ENCODE measurements around the gene FLRT2. TPM values are rescaled to one million over a fixed set of nuclear protein-coding genes. Genes with fewer than 3 reads are reported as not detected.

FLRT2 gene
- total RNA-seq, 1 experiment from 2014 or later, result 45.0 TPM

DNA sequence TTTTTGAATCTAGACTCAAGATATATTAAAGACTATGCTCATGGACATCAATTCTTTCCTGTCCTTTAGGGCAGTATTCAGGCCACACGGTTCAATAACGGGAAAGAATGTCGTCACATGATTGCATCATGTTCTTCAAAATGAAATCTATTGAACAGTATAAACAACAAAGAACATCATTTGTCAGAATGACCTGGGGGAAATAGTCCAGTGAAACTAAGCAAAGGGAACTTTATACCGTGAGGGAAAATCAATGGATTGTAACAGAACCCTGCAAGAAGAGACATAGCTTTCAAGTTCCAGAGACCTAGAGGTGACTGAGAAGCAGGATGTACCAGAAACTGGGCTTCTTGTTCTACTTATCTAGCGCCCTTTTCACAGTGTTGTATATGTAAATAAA, 32.7 kb downstream of the FLRT2 start:
- no peak for DNase-seq (ENCODE audit: extremely low read depth, low read depth)

DNA sequence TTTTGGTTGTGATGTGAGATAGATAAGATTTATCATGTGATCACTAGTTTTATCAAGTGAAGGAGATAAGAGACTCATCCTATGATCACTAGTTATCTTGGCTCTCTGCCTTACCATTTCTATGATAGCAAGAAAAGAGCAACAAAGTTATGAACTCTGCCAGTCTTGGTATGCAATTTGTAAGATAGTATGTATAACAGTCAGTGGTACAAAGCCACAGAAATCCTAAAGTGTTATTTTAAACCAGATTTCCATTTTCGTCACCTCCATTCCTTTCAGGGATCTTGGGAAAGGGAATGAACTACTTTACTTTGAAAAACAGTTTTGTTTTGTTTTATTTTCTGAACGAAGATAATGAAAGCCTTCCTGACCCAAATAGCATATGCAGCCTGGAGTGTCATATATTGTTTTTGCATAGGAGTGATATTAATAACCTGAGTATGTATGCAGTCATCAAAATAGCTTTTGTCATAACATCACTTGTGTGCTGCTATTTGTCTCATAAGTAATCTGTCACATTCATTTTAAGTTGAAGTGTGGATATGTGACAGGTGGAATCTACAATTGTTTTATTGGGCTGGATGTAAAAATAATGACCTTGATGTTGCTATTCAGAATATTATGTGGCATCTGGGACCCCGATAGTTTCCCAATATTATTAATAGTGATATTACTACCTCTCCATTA, 35.0 kb downstream of the FLRT2 start:
- no peak for DNase-seq (ENCODE audit: extremely low read depth, low read depth)

DNA sequence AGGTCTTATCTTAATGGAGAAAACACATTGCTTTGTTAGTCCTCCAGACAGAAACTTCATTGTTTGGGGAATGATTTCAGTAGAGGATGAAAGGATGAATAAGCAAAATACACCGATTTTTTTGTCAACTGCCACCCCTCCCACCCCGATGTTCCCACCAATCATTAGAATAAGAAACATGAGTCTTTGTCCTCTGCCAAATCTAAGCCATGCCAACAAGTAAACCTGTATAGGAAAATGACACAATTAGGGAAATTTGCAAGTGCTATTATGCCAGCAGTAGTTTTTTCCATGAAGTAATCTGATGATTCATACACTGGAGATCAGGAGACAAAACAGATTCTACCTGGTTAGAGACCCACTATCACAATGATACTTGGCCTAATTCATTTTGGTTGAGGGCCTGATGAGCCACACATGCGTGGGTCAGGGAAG, 35.9 kb downstream of the FLRT2 start:
- no peak for DNase-seq (ENCODE audit: extremely low read depth, low read depth)

DNA sequence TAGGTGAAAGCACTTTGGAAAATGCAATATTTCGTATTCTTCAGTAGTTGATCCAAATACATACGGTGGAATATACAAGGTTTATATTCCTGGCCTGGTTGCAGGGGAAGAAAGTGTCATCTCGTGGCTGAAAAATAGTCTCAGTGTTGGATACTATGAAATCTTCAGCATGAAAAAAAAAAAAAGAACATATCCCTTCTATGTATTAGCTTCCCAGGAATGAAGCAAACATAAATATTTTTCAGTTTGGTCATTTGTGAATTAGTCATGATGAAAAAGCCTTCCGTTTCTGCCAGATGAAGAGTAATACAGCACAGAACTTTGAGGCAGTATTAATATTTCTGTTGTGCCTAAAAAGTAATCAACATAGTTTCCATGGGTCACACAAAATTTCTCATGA, 36.7 kb downstream of the FLRT2 start:
- peak; percentile 25 for DNase-seq (ENCODE audit: extremely low read depth, low read depth)

DNA sequence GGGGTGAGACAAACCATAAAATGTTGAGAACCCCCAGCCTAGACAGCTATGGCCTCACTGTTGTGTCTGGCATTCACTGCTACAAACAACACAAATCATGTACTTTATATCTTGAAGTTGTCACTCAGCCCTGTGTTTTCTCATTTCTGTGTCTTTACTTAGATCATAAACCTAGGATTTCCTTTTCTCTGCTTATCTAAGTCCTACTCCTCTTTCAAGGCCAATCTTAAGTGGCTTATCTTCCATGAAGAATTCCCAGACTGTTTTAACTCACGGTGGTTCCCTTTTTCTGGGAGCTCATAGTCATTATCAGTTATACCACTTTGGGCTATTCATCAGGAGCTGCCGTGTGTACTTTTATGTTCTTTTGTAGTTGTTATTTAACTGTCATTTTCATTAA, 42.1 kb downstream of the FLRT2 start:
- DNase-seq (ENCODE audit: extremely low read depth, low read depth), result no peak

DNA sequence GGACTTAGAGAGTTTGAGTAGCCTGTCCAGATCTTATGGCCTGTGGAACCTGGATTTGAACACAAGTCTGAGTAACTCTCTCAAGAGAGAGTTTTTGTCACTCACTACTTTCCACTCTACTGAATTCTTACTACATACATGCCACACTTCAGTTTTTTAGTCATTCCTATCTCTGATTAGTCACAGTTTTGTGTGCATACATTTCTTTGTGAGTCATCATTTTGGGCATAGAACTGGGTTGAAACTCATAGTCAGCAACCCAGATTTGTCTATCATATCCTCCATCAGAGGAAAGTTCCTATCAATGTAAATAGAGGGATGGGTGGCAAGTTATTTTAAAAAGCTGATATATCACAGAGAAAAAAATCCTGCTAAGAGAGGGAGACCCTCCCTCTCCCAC, 42.9 kb downstream of the FLRT2 start:
- DNase-seq (ENCODE audit: extremely low read depth, low read depth), result peak; percentile 47

DNA sequence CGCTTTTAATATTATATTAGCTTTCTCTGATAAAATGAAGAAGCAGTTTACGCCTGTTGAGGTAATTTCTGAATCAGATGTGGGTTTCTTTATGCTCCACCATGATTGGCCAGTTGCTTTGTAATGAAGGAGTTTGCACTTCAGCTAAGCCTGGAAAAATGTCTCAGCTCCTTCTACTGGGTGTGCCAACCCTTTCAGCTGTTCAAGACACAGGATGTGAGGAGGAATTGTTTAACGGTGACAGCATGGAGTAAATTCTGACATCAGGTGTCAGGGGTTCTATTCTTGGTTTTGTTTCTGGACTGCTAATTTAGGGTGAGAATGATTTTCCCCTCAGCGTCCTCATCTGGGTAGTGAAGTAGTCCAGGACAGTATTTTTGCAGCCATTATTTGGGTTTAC, 43.5 kb downstream of the FLRT2 start:
- DNase-seq (ENCODE audit: extremely low read depth, low read depth), result no peak

DNA sequence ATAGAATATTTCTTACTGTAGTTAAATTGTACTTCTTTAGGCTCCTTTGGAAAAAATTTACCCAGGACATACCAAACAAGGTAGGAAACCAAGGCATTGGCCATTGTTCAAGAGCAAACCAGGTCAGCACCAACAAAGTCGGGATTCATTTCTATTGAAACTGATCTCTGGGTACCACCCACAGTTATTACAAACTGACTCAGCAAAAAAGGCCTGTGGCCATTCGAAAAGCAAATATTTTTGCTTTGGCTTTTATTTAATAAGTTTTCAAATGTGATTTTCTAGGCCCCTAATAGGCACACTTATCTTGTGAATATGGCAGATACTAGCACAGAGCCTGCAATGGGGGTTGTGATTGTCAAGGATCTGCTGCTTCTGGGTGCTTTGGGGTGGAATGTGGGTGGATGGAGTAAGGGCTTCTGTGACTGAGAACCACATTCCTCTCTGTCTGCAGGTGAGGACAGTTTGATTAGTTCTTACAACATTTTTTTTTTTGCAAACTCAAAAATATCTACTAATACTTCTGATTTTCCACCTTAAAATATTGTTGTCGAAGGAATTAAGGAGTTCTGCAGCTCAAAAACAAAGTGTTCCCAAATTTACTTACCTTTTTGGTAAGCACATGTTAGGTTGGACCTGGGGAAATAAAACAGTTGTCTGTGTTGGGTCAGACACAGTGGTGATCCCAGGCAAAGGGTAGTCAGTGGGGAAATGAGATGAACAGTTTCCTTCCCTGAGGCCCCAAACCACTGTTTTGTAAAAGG, 45.1 kb downstream of the FLRT2 start:
- no peak for DNase-seq (ENCODE audit: extremely low read depth, low read depth)

DNA sequence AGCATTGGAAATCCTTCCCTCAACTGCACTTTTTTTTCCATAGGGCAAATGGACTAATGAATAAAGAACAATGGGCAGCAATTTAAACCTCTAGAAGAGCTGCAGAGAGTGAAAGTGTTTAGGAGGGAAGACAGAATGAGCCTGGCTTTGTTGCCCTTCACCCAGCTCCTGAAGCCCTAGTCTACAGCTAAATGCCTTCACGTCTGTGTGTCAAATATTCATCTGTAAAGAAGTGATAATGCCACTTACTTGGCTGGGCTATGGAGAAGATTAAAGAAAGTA, 45.6 kb downstream of the FLRT2 start:
- no peak for DNase-seq (ENCODE audit: extremely low read depth, low read depth)

DNA sequence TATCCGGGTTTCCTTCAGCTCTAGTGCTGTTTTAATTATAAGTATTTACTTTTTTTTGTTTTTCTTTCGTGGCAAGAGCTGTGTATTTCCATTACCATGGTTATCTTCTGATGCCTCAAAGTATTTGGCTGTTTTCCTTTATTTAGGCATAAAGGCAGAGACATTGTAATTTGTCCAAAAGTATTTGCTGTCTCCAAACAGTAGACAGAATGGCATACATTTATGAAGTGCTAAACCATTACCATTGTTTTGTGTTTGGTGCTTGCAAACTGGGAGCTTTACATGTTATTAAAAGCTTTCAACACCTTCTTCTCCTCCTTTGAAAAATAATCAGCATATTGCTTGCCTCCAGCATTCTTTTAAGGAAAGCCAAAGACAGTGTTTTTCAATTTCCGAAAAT, 46.3 kb downstream of the FLRT2 start:
- DNase-seq (ENCODE audit: extremely low read depth, low read depth), result no peak

DNA sequence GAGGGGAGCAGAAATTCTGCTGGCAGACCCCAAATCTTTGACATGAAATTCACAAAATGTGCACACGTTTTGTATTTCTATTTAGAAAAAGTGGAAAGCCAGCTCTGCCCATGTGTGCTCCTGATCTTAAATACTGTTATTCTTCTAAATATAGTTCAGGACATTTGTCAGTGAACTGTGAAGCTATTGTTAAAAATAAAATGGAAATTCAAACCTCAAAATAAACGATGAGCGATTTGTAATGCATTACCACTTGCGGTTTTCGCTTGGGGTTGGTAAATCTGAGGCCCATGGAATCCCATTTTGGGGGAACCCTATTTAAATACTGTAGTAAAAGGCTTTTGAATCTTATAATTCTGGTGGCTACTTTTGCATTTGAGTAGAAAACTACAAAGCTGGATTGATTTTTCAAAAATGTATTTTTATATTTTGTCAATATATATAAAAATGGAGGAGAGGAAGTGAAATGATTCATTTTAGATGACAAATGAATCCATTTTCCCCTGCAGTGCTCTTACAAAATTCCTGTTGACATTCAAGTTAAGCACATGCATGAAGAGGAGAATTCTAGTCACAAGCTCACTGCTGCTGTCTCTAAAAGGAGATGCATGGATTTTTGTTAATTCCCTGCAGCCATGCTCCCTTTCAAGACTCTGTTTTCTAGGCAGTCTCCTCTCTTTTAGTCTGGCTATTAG, 47.1 kb downstream of the FLRT2 start:
- no peak for DNase-seq (ENCODE audit: extremely low read depth, low read depth)

DNA sequence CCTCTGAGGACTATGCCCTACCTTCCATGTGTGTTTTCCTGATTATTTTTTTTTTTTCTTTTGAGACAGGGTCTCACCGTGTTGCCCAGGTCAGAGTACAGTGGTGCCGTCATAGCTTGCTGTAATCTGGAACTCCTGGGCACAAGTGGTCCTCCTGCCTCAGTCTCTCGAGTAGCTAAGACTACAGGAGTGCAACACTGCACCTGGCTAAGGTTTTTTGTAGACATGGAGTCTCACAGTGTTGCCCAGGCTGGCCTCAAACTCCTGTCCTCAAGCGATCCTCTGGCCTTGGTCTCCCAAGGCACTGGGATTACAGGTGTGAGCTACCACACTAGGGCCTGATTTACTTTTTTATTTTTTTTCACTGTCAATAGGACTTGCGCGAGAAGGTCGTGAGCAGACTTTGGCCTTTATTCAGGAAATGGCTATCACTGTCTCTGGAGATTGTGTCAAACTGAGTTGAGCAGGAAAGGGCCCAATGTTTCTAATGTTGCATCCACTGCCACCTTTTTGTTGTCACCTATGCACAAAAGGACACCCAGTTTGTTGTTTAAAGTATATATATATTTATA, 47.7 kb downstream of the FLRT2 start:
- no peak for DNase-seq (ENCODE audit: extremely low read depth, low read depth)

DNA sequence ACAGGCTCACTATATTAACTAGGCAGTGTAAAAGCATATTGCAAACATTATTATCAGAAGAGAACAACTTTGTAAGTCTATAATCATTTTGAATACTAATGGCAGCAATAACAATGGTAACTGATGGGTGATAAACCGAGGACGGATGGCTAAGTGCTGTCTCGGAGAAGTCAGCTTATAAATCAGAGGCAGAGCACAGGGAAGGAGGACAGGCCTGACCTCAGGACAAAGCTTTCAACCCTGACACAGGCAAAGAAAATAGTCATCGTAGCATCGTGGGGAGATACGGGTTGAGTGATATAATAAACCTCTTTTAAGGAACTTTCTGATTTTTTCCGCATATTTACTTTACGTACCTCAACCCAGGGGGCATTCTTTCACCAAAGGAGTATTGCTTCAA, 48.4 kb downstream of the FLRT2 start:
- no peak for DNase-seq (ENCODE audit: extremely low read depth, low read depth)

DNA sequence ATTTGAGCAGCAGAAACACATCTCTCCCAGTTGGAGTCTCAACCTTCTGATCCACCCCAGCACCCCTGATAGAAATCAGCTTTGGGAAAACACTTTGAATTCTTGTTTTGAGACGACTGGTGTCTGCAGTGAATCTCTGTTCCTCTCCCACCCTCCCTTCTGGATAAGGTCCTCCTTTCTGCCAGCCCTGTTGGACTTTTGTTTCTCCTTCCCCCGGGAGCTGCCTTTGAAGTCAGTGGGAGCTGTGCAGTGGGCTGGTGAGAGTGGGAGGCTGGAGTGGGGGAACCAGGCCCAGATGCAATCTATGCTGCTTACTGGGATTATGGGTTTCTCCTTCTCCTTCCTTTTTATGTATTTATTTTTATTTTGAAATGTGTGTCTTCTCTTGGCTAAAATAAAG, 49.0 kb downstream of the FLRT2 start:
- no peak for DNase-seq (ENCODE audit: extremely low read depth, low read depth)

DNA sequence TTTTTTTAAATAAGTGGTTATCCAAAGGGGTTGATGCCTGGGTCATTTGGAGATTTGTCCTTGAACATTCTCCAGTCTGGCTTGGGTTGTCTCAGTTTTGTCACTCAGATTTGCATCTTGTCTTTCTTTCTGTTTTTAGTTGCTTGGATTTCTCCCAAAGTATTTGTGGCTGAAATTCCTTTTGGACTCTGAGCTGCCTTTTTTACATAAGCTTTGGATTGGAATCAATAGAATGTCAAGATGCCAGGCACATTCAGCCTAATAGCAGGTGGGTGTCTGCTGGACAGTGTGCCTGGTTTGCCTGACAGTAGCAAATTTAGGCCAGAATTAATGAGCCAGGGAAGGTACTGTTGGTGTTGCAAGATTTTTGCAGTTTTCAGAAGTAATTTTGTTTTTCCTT, 50.0 kb downstream of the FLRT2 start:
- no peak for DNase-seq (ENCODE audit: extremely low read depth, low read depth)

DNA sequence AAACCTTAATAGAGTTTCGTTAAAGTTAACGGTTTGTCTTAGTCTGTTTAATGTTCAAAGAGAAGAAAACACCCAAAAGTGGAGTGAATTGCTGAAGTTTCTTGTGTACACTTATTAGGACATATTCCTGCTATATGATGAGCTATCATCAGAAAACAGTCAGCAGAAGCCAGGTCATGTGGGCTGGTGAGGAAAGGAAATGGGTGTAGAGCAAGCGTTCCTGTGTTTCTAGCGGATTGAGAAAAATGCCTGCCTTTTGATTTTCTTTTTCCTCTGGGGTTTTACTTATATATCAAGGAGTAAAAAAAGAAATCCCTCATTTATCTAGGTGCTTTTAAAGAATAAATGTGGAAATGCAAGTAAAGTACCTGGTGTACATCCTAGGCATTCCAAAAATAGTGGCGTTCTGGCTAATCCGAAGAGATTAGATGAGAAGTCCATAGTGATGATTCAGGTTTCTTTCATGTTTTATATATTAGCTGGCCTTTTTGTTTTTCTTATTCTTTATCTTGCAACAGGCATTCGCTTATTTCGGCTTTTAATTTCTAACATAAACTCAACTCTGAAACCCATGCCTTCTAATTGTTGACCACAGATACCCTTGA, 50.7 kb downstream of the FLRT2 start:
- DNase-seq (ENCODE audit: extremely low read depth, low read depth), result no peak

DNA sequence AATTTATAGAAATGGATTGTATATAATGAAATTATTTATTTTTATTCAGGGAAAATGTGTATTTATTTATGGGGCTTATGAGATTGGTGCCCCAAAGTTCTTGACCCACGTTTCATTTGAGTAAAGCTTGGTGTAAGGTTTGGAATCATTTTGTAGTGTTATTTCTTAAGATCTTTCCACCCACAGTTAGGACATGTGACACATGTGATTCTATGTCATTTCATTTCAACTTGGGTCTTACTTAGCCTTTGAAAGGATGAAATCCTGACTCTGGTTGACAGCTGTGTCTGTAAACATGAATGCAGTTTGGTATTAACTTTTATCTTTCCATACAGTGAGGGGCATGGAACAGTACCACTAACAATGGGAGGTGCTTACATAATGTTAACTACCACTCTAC, 51.7 kb downstream of the FLRT2 start:
- DNase-seq (ENCODE audit: extremely low read depth, low read depth), result no peak

DNA sequence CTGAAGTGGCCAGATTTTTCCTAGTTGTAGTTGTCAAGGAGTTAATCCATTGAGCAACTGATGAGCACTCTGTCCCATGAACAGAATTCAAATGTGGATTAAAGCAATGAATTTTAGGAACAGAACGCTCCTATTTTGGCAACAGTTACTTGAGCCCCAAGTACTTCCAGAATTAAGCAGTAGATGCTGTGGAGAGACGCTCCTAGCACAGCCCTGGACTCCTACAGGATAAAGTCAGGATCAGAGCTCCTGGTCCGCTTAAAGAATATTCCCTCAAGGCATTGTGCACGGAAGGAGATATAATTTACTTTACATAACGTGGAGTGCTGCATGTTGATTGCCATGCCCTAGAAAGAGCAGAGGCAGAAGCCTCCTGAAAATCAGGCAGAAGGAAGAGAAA, 53.4 kb downstream of the FLRT2 start:
- DNase-seq (ENCODE audit: extremely low read depth, low read depth), result no peak

DNA sequence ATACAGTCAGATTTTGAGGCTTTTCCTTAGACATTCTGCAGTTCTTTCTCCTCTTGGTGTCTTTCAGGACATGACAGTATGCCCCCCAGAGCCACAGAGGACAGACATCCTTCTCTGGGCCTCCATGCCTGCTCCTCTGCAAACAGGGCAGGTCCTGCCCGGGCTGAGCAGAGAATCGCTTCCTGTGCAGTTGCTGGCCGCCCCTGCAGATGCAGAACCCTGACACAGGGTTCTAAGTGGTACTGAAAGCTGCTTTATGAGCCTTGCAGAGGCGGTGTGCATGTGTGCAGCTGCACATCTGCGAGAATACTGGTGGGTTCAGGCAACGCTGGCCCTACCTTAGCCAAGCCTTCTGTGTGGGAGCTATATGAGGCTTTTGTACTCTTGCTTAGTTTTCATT, 54.5 kb downstream of the FLRT2 start:
- DNase-seq (ENCODE audit: extremely low read depth, low read depth), result no peak

DNA sequence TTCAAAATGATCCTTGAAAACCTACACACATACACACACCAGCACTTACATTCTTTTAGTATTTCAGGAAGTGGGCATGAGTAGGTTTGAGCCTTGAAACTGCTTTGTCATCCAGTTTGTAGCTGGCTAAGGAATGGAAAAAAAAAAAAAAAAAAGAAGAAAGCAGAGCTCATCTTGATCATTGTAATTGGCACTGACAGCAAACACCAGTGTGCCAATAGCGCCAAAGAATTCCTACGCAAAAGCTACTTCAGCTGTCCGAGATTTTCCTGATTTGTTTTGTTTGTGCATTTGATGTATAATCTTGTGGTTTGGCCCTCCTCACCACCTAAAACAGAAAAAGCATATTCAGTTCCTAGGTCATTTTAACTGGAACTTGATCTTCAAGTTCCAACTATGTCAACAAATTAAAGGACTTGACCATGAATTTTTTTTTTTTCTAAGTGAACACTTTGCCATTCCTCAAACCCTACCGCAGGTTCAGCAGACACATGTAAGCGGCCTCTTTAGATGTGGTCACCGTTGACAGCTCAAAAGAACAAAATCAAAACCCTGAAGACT, 57.3 kb downstream of the FLRT2 start:
- DNase-seq (ENCODE audit: extremely low read depth, low read depth), result peak; percentile 86

DNA sequence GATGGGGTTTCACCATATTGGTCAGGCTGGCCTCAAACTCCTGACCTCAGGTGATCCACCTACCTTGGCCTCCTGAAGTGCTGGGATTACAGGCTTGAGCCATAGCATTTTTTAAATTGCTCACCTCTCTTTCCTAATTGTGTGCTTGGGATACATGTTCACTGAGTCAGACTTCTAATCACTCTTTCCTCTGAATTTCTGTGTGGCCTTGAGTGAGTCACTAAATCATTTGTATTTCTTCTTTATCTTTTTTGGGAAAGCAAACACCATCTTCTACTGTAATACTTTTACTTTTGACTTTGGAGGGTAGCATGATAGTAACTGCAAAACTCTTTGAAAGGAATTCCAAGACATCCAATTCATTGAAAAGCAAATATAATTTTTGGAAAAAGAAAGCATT, 60.8 kb downstream of the FLRT2 start:
- DNase-seq (ENCODE audit: extremely low read depth, low read depth), result no peak

All from NCI-H460 (cell line).